Parathyroid adenoma (tissue), 2 donors: ENCODE measurements around the gene VPS33A.

Experiments
- H2AFZ ChIP-seq: fragments of 300-600 bp; sonication (generic); one replicate; pipeline ENCODE4 v1.7.0; 2017; ENCODE audit warnings: antibody characterized with exemption, mild to moderate bottlenecking
- H3K27ac ChIP-seq: fragments of 300-600 bp; sonication (generic); one replicate; pipeline ENCODE4 v1.7.0; 2017
- H3K27me3 ChIP-seq: fragments of 300-600 bp; sonication (generic); one replicate; pipeline ENCODE4 v1.7.0; 2017; ENCODE audit warnings: low read length; ENCODE audit not compliant: control insufficient read depth, insufficient read depth
- H3K36me3 ChIP-seq: fragments of 300-600 bp; sonication (generic); one replicate; pipeline ENCODE4 v1.7.0; 2017; ENCODE audit warnings: low read length; ENCODE audit not compliant: control insufficient read depth, insufficient read depth
- H3K4me1 ChIP-seq: fragments of 300-600 bp; sonication (generic); one replicate; pipeline ENCODE4 v1.7.0; 2017; ENCODE audit warnings: control low read depth
- H3K4me2 ChIP-seq: fragments of 300-600 bp; sonication (generic); one replicate; pipeline ENCODE4 v1.7.0; 2017; ENCODE audit warnings: low read length
- H3K4me3 ChIP-seq: fragments of 300-600 bp; sonication (generic); one replicate; pipeline ENCODE4 v1.7.0; 2017; ENCODE audit warnings: low read depth, low read length
- H3K79me2 ChIP-seq: fragments of 300-600 bp; sonication (generic); one replicate; pipeline ENCODE4 v1.7.0; 2017; ENCODE audit warnings: control low read depth
- H3K9ac ChIP-seq: fragments of 300-600 bp; sonication (generic); one replicate; pipeline ENCODE4 v1.7.0; 2017; ENCODE audit warnings: mild to moderate bottlenecking
- H3K9me3 ChIP-seq: fragments of 300-600 bp; sonication (generic); one replicate; pipeline ENCODE4 v1.7.0; 2017; ENCODE audit warnings: low read length; ENCODE audit not compliant: control insufficient read depth
- TF ChIP-seq, protein P1 (sequence below): fragments of 300-600 bp; sonication (generic); IDR thresholded peaks from one replicate; pipeline ENCODE4 v1.7.0; 2017; ENCODE audit warnings: antibody characterized with exemption, mild to moderate bottlenecking
- donor health status: primary hyperparathyroidism.

VPS33A gene

DNA sequence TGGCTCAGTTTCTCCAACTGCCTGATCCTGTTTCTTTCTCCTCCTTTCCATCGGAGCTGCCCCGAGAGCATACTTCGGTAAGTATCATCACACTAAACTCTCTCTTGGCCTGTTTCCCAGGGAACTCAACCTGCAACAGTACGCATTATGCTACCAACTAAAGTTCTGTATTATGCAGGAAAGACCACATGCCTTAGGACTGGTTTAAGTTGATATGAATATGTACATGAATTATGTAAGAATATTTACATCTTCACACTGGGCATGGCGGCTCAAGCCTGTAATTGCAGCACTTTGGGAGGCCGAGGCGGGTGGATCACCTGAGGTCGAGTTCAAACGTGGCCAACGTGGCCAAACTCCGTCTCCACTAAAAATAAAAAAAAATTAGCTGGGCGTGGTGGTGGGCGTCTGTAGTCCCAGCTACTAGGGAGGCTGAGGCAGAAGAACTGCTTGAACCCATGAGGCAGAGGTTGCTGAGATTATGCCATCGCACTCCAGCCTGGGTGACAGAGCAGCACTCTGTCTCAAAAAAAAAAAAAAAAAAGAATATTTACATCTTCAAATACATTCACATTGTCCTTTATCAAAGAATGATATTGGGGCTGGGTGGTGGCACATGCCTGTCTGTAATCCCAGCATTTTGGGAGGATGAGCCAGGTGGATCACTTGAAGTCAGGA lies 31.9 kb upstream of the VPS33A start:
- Histone ChIP-seq H3K9ac (no peak overlapping the region), H3K79me2 (no peaks in the 10 kb centered on the region), H3K4me3 (no peak overlapping the region), H3K4me1 (no peaks in the 10 kb centered on the region), H2AFZ (no peak overlapping the region), H3K27me3 (no peaks in the 10 kb centered on the region), H3K4me2 (no peak overlapping the region), H3K9me3 (no peaks in the 10 kb centered on the region), H3K36me3 (no peaks in the 10 kb centered on the region), H3K27ac (no peak overlapping the region)
- TF ChIP-seq, protein P1, sequence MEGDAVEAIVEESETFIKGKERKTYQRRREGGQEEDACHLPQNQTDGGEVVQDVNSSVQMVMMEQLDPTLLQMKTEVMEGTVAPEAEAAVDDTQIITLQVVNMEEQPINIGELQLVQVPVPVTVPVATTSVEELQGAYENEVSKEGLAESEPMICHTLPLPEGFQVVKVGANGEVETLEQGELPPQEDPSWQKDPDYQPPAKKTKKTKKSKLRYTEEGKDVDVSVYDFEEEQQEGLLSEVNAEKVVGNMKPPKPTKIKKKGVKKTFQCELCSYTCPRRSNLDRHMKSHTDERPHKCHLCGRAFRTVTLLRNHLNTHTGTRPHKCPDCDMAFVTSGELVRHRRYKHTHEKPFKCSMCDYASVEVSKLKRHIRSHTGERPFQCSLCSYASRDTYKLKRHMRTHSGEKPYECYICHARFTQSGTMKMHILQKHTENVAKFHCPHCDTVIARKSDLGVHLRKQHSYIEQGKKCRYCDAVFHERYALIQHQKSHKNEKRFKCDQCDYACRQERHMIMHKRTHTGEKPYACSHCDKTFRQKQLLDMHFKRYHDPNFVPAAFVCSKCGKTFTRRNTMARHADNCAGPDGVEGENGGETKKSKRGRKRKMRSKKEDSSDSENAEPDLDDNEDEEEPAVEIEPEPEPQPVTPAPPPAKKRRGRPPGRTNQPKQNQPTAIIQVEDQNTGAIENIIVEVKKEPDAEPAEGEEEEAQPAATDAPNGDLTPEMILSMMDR, result no peak

DNA sequence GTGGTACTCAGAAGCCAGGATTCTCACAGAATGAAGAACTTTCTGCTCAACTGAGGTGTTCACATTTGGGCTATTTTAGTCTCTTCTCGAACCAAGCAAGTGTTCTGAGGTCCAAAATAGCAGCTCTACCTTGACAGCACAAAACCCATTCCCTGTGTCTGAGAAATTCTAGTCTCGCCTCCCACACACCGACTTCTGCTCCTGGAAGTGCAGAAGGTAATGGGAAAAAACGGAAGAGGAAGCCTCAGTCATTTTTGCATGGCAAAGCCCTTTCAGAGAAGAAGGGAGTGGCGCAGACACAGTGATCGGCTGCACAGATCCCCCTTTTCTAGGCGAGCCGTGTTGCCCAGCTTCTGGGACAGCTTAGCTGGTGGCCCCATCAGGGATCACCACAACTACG lies 31.2 kb upstream of the VPS33A start:
- H3K9ac ChIP-seq, result no peak overlapping the region
- H3K36me3 ChIP-seq, result no peaks in the 10 kb centered on the region

DNA sequence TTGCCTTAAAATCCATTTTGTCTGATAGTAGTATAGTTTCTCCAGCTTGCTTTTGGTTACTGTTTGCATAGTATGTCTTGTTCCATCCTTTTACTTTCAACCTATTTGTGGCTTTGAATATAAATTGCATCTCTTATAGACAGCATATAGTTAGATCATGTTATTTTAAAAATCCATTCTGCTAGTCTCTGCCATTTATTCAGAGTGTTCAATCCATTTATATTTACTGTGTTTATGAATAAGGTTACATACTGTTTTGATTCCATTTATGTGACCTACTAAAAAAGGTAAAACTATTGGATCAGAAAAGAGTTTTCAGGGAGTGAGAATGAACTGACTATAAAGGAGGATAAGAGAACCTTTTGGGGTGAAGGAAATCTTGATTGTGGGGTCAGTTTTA lies 29.6 kb upstream of the VPS33A start:
- Histone ChIP-seq H3K9me3 (no peaks in the 10 kb centered on the region), H3K27ac (no peak overlapping the region), H2AFZ (no peak overlapping the region), H3K27me3 (no peaks in the 10 kb centered on the region), H3K4me2 (no peak overlapping the region), H3K4me3 (no peak overlapping the region), H3K9ac (no peak overlapping the region), H3K79me2 (peaks cover 2% of the 10 kb centered on the region), H3K36me3 (no peaks in the 10 kb centered on the region), H3K4me1 (no peaks in the 10 kb centered on the region)
- TF ChIP-seq, protein P1, result no peak

More for the DNA sequence above, 31.2 kb upstream of the VPS33A start:
- H3K79me2 ChIP-seq, result no peaks in the 10 kb centered on the region
- no peak overlapping the region for H3K4me3 ChIP-seq
- no peak overlapping the region for H3K4me2 ChIP-seq
- H3K27ac ChIP-seq, result no peak overlapping the region
- H3K4me1 ChIP-seq, result no peaks in the 10 kb centered on the region
- H3K9me3 ChIP-seq, result no peaks in the 10 kb centered on the region
- no peaks in the 10 kb centered on the region for H3K27me3 ChIP-seq
- TF ChIP-seq, protein P1, result no peak
- H2AFZ ChIP-seq, result no peak overlapping the region

DNA sequence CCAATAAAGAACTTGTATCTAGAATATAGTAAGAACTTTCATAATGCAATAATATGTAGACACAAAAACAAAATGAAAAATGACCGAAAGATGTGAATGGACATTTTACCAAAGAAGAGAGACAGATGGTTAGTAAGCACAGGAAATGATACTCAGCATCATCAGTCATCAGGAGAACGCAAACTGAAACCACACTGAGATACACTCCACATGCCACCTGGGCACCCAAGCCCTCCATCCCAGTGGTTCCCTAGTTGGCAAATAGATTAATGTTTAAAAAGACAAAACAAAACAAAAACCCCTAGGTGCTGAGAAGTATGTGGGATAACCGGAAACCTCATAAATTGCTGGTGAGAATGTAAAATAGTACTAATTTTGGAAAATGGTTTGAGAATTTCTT lies 26.8 kb upstream of the VPS33A start:
- TF ChIP-seq, protein P1, result no peak
- Histone ChIP-seq H3K4me3 (no peak overlapping the region), H3K27me3 (no peaks in the 10 kb centered on the region), H3K9me3 (no peaks in the 10 kb centered on the region), H3K4me2 (no peak overlapping the region), H3K79me2 (peaks cover 2% of the 10 kb centered on the region), H3K4me1 (no peaks in the 10 kb centered on the region), H3K27ac (no peak overlapping the region), H3K36me3 (no peaks in the 10 kb centered on the region), H2AFZ (no peak overlapping the region), H3K9ac (no peak overlapping the region)

DNA sequence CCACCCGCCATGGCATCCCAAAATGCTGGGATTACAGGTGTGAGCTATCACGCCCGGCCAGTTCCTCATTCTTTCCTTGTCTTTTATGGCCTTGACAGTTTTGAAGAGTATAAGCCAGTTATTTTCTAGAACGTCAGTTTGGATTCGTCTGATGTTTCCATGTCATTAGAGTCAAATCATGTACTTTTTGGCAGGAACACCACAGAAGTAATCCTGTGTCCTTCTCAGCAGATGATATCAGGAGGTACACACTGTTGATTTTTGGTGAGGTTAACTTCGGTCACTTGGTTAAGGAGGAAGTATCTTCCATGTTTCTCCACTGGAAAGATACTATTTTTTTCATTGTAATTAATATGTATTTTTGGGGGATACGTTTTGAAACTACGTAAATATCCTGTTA lies 25.1 kb upstream of the VPS33A start:
- H3K27ac ChIP-seq, result no peak overlapping the region
- H3K79me2 ChIP-seq, result peaks cover 2% of the 10 kb centered on the region
- TF ChIP-seq, protein P1, result no peak
- no peaks in the 10 kb centered on the region for H3K9me3 ChIP-seq
- no peak overlapping the region for H3K4me3 ChIP-seq
- no peaks in the 10 kb centered on the region for H3K36me3 ChIP-seq
- no peaks in the 10 kb centered on the region for H3K4me1 ChIP-seq
- no peaks in the 10 kb centered on the region for H3K27me3 ChIP-seq
- H3K4me2 ChIP-seq, result no peak overlapping the region
- H2AFZ ChIP-seq, result no peak overlapping the region
- H3K9ac ChIP-seq, result no peak overlapping the region
